Measurements from ENCODE around the gene ARSI.

GRCh38 chr5:150251504-150251903, 51.2 kb downstream of the ARSI start:
- TF ChIP-seq EZH2phosphoT487 (conservative IDR thresholded peaks at IDR 0.05; ENCODE audit: low read length) (no peak), CTCF (IDR thresholded peaks at IDR 0.05; ENCODE audit: insufficient read depth, low read length, poor library complexity, severe bottlenecking) (no peak)

Data from SU-DHL-6 (cell line).